CD4-positive, alpha-beta T cell treated with Interleukin-17A for 1 hour (primary cell): Measurements from ENCODE around the gene FAM186B.

Experiments used
- DNase-seq: peaks from one replicate; pipeline ENCODE4 v3.0.0-alpha.2; 2020

The FAM186B gene

GRCh38 chr12:49549735-49550692 lies 55.4 kb downstream of the FAM186B start:
- no peak for DNase-seq

DNA sequence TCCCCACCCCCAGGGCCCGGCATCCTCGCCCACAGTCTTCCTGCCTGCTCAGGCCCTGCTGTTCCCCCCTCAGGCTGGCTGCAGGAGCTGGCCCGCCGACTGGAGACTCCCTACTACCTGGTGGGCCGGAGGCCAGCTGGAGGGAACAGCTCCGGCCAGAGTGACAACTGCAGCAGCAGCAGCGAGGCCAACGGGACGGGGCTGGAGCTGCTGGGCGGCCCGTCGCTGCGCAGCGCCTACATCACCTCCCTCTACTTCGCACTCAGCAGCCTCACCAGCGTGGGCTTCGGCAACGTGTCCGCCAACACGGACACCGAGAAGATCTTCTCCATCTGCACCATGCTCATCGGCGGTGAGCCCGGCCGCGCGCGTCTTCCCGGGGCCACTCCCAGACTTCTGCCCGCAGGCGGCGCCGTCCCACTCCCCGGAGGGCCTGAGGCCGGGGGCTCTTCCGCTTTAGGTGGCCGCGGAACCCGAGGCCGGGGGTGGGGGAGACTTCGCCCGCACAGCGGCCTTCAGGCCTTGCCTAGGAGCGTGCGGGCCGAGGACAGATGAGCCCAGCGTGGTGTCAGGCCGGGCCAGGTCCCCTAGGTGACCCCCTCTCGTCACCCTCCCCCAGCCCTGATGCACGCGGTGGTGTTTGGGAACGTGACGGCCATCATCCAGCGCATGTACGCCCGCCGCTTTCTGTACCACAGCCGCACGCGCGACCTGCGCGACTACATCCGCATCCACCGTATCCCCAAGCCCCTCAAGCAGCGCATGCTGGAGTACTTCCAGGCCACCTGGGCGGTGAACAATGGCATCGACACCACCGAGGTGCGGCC lies 56.4 kb downstream of the FAM186B start:
- DNase-seq, result peak; percentile 19

- DNase-seq, result no peak
Observed at GRCh38 chr12:49548481-49548821, 57.0 kb downstream of the FAM186B start.

DNA sequence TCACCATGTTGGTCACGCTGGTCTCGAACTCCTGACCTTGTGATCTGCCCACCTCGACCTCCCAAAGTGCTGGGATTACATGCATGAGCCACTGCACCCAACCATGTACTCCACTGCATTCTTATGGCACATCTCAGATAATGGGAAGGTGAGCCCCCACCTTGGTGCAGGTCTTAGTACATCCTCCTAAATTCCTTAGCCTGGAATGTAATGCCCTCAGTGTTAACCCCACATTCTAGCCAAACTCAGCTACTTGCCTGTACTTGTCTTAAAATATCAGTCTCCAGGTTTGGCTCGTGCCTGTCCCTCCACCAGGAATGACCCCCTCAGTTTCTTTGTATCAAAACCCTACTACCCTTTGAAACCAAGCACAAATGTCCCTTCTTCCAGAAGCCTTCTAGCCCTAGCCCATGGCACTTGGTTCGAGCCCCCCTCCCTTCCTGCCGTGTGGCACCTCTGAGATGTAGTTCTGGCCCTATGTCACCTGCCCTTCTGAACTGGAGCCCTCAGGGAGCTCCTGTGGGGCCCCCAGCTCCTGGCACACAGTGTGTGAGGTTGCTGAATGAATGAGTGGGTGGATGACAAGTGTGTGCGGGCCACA lies 58.2 kb downstream of the FAM186B start:
- no peak for DNase-seq

GRCh38 chr12:49546481-49546880 lies 59.0 kb downstream of the FAM186B start:
- DNase-seq, result no peak

GRCh38 chr12:49545815-49546214 lies 59.6 kb downstream of the FAM186B start:
- no peak for DNase-seq

DNA sequence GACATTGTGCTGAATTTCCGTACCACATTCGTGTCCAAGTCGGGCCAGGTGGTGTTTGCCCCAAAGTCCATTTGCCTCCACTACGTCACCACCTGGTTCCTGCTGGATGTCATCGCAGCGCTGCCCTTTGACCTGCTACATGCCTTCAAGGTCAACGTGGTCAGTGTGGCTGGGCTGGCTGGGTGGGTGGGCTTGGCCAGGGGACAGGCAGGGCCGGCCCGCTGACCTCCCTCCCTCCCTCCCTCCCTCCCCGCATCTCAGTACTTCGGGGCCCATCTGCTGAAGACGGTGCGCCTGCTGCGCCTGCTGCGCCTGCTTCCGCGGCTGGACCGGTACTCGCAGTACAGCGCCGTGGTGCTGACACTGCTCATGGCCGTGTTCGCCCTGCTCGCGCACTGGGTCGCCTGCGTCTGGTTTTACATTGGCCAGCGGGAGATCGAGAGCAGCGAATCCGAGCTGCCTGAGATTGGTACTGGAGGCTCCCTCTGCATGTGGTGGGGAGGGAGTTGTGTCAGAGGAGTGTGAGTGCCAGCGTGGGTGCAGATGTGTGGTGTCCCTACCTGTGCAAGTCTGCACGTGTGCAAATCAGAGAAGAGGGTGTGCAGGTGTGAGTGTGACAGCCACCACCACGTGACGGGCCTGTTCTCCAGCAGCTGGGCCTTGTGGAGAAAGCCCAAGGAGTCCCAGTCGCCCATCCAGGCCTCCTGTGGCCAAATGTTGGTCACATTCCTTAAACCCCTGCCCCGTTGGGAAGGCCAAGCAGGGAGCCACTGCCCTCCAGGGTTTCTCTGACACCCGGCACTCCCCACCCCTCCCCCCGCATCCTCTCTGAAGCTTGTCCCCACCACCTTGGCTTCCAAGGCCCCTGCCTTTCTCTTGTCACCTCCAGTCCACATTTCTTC lies 61.3 kb downstream of the FAM186B start:
- no peak for DNase-seq

DNA sequence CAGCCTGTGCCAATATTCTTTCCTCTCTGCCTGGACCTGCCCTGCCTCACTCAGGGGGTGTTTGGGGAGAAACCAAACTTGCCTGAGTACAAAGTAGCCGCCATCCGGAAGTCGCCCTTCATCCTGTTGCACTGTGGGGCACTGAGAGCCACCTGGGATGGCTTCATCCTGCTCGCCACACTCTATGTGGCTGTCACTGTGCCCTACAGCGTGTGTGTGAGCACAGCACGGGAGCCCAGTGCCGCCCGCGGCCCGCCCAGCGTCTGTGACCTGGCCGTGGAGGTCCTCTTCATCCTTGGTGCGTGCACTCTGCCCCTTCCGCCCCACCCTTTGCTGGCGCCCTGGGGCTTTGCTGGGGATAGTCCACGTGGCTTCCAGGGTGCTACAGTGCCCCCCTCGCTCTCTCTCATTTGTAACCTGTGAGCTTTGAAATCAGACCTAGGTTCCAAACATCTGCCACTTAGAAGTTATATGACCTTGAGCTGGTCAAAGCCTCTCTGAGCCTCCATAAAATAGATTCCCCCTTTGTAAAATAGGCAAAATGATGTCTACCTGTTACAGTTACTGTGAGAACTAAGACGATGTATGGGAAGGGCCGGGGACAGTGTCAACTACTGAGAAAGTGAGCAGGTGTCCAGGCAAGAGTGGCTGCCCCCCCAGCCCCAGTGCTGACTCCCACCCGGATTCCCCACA lies 62.1 kb downstream of the FAM186B start:
- no peak for DNase-seq

DNA sequence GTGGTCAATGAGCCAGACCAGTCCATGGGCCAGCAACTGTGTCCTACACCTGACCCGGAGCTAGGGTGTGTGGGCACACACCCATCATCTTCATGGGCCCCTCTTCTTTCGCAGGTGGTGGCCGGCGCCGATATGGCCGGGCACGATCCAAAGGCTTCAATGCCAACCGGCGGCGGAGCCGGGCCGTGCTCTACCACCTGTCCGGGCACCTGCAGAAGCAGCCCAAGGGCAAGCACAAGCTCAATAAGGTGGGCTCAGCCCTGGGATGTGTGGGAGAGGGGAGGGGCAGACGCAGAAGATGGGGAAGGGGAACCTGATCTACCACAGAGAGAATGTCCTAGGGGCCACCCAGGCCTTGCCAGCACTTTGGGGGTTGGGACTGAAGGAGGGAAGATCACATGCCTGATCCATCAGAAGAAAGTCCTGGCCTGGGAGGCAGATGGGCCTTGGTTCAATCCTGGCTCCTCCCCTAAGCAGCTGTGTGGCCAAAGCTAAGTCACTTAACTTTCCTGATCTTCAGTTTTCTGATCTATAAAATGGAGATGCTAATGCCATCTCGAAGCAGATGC lies 62.8 kb downstream of the FAM186B start:
- DNase-seq, result no peak

GRCh38 chr12:49541911-49542505 lies 63.4 kb downstream of the FAM186B start:
- no peak for DNase-seq

DNA sequence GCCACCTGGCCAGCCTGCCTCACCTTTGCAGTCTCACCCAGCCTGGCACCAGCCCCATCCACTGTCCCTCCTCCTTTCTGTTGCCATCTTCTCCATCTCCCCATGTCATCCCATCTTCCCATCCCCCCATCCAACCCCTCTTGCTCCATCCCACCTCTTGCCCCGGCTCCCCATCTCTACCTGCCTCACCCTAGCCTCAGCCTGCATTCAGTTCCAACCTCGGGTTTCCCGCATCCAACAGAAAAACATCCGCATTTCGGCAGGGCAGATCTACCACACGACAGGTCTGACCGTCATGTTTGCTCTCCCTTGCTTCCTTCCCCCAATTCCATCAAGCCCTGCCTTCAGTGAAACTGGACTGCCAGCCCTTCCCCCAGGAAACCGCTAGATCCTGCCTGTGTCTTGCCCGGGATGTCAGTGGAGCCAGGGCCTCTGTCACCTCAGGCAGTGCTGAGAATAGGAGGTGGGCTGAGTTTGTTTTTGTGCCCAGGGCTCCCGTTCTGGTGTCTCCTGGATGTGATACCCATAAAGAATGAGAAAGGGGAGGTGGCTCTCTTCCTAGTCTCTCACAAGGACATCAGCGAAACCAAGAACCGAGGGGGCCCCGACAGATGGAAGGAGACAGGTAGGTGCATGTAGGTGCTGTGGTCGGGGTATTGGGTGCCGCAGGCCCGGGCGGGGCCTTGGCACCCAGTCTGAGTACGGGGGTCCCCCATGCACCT lies 64.1 kb downstream of the FAM186B start:
- no peak for DNase-seq

DNA sequence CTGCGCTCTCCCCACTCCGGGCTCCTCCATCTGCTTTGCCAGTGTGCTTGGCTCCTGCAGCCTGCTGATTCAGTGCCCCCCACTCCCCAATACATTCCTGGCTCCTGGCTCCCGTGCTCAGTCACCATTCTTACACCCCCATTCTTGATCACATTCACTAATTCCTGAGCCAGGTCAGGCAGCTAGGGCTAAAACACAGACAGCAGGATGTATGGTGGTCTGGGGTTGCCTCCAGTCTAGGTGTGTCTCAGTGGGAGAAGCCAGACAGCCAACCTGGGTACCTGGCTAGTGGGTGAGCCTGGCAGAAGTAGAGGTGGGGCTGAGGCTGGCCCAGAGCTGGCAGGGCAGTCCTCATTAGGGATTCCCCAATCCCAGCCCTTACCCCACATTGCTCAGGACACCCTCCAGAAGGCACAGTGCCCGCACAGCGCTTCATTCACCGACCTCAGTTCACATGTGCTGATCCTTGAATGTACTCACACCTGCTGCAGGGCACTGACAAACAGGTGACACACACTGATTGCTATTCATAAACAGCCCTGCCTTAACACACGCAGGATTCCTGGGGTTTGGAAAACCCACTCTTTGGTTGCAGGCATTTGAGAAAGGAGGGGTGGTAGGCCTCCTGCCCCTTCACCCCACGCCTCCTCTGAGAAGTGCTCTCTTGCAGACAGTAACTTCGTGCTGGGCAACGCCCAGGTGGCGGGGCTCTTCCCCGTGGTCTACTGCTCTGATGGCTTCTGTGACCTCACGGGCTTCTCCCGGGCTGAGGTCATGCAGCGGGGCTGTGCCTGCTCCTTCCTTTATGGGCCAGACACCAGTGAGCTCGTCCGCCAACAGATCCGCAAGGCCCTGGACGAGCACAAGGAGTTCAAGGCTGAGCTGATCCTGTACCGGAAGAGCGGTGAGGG lies 65.0 kb downstream of the FAM186B start:
- DNase-seq, result no peak

DNA sequence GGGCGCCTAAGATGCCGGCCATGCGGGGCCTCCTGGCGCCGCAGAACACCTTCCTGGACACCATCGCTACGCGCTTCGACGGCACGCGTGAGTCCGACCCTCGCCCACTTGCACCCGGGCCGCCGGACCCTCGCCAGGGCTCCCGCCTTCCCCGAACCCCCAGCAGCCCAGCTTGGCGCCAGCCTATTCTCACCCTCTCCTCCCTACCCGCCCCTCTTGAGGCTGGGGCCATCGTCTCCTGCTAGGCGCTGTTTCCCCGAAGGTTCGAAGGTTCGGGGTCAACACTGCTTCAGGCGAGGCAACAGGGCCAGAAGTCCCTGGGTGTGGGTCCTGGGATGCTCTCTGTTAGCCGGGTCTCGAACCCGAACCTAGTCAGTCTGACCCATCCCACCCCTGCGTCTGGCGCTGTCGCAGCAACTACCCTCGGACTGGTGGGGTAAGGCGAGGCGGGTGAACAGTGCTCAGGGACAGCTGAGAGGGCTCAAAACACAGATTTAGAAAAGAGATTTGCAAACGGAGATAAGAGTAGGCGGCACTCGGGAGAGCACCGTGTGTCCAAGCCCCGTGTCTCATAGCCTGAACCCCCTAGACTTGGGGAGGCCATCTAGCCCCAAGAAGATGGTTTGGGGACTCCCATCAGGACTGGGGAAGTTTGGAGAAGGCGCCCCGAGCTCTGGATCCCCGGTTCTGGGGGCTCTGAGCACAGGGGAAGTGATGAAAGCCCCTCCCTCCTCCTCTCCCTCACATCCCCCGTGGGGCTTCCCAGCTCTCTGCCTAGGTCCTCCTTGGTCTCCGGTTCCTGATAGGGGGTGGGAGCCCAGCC lies 65.8 kb downstream of the FAM186B start:
- no peak for DNase-seq

DNA sequence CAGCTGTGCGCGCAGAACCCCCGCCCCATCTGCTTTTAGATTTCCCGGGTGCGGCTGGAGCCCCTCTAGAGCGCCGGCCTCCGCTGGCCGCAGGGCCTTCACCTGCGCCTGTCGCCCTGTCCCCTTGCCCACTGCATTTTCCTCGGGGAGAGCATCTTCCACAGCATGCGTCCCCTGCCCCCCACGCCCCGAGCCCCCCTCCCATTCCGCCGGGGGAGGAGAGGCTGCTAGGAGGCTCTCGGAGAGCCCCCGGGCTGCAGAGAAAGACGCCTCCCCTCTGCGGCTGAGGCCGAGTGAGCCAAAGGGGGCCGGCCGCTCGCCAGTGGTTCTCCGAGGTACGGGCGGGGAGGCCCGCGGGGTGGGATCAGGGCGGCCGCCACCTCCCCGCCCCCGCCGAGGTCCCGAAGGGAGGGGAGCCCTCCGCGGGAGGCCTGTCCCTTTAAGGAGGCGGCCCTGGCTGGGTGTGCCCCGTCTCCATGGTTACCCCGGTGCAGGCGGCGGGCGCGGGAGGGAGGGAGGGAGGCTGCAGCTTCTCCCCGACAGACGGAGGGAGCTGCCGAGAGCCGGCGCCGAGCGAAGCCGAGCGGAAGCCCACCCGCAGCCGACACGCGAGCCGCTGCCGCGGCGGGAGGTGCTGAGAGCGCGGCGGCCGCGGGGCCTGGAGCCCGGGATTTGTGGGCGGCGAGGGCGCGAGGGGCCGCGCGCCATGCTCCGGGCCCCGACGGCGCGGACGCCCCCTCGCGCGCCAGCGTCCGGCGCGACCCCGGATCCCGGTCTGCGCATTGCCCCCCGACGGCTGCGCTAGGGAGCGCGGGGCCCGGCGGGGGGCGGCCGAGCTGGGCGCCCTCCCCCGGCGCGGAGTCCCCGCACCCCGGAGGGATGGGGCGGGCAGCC lies 66.7 kb downstream of the FAM186B start, which contains the start of gene KCNH3:
TSS of gene KCNH3 (plus strand) at position 521 of the 894 bp plus-strand sequence. CDS start 387 bp downstream, outside the sequence.
- DNase-seq, result peak; percentile 94

GRCh38 chr12:49537752-49538509 lies 67.5 kb downstream of the FAM186B start:
- DNase-seq, result peak; percentile 37
